Ovary (tissue), 3 donors: ENCODE measurements around the gene RPGR.

Experiments
- CTCF ChIP-seq, 3 donors: fragments of 450-650 bp in 2 of 3; fragments of 200-600 bp in 1 of 3; IDR thresholded peaks; one replicate each; pipeline versions ENCODE4 v1.5.1 to v1.8.0; 2016 to 2022; ENCODE audit warnings: antibody characterized with exemption in 3 of 3, mild to moderate bottlenecking in 1 of 3
- POLR2A ChIP-seq: fragments of 450-650 bp; IDR thresholded peaks from one replicate; pipeline ENCODE4 v1.6.1; 2017; ENCODE audit warnings: antibody characterized with exemption, mild to moderate bottlenecking, moderate library complexity
- donor health status: DM: no; HTN: no; CAD: no.

GRCh38 chrX:38278682-38279081 lies 48.6 kb downstream of the RPGR start:
- TF ChIP-seq CTCF (IDR thresholded peaks at IDR 0.05): no peak
- no peak for TF ChIP-seq POLR2A
